Measurements from ENCODE around the gene ZBED1.
"Not testable (repeated sequence)": the region's sequence is repeated elsewhere in the genome, so short reads cannot be mapped to it uniquely, and the experiment has no call there.

DNA sequence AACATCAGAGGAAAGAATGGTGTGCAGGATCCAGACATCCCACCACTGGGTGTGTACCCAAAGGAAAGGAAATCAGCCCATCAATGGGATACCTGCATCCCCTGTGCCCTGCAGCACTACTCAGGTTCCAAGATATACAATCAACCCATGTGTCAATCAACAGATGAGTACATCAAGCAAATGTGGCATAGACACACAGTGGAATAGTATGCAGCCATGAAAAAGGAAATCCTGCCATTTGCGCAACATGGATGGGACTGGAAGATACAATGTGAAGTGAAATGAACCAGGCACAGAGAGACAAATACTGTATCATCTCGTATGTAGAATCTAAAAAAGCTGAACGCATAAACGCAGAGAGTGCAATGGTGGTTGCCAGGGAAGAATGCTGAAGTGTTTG is 30.9 kb downstream of the ZBED1 start:
- TF ChIP-seq, protein P1, sequence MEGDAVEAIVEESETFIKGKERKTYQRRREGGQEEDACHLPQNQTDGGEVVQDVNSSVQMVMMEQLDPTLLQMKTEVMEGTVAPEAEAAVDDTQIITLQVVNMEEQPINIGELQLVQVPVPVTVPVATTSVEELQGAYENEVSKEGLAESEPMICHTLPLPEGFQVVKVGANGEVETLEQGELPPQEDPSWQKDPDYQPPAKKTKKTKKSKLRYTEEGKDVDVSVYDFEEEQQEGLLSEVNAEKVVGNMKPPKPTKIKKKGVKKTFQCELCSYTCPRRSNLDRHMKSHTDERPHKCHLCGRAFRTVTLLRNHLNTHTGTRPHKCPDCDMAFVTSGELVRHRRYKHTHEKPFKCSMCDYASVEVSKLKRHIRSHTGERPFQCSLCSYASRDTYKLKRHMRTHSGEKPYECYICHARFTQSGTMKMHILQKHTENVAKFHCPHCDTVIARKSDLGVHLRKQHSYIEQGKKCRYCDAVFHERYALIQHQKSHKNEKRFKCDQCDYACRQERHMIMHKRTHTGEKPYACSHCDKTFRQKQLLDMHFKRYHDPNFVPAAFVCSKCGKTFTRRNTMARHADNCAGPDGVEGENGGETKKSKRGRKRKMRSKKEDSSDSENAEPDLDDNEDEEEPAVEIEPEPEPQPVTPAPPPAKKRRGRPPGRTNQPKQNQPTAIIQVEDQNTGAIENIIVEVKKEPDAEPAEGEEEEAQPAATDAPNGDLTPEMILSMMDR (IDR thresholded peaks at IDR 0.05; ENCODE audit: low read depth, low read length), result not testable (repeated sequence)
- not testable (repeated sequence) for TF ChIP-seq POLR2A (IDR thresholded peaks at IDR 0.05; ENCODE audit: extremely low read depth, insufficient read length)
- TF ChIP-seq, protein P2, sequence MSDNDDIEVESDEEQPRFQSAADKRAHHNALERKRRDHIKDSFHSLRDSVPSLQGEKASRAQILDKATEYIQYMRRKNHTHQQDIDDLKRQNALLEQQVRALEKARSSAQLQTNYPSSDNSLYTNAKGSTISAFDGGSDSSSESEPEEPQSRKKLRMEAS (IDR thresholded peaks at IDR 0.05; ENCODE audit: low read depth, low read length), result not testable (repeated sequence)

Data from NB4 (cell line).